Fibroblast of pulmonary artery (primary cell): ENCODE data around the gene SMARCD2.

ENCODE experiments used
- DNase-seq: peaks from one replicate; pipeline ENCODE4 v3.0.0-alpha.2; 2010; ENCODE audit warnings: low read depth
- H3K4me3 ChIP-seq: replicated peaks from 2 replicates; pipeline ENCODE4 v1.5.1; 2011; ENCODE audit warnings: low read depth, mild to moderate bottlenecking, control low read depth, low read length, moderate library complexity
- CTCF ChIP-seq: IDR thresholded peaks from 2 replicates; pipeline ENCODE4 v1.5.1; 2011; ENCODE audit warnings: mild to moderate bottlenecking, control low read depth, low read length, inconsistent platforms; ENCODE audit errors: missing control alignments

SMARCD2 gene

GRCh38 chr17:63853260-63853659 is 10.8 kb upstream of the SMARCD2 start:
- H3K4me3 ChIP-seq: no peak overlapping the region
- TF ChIP-seq CTCF: no peak
- no peak for DNase-seq

GRCh38 chr17:63850401-63850800 is 7.9 kb upstream of the SMARCD2 start:
- no peak for TF ChIP-seq CTCF
- DNase-seq: no peak
- H3K4me3 ChIP-seq: no peak overlapping the region

GRCh38 chr17:63848834-63849689 is 6.6 kb upstream of the SMARCD2 start:
- peak; percentile 46 for TF ChIP-seq CTCF
- H3K4me3 ChIP-seq: peak overlapping the region; percentile 39
- peak; percentile 95 for DNase-seq

GRCh38 chr17:63847525-63848249 is 5.2 kb upstream of the SMARCD2 start:
- H3K4me3 ChIP-seq: no peak overlapping the region
- TF ChIP-seq CTCF: no peak
- no peak for DNase-seq

GRCh38 chr17:63845509-63845908 is 3.0 kb upstream of the SMARCD2 start:
- no peak for DNase-seq
- no peak for TF ChIP-seq CTCF
- no peak overlapping the region for H3K4me3 ChIP-seq

GRCh38 chr17:63843910-63844677 is 1.6 kb upstream of the SMARCD2 start:
- H3K4me3 ChIP-seq: peak overlapping the region; percentile 92
- DNase-seq: peak; percentile 14
- TF ChIP-seq CTCF: no peak

- peak overlapping the region; percentile 92 for H3K4me3 ChIP-seq
- DNase-seq: peak; percentile 93
Measured at GRCh38 chr17:63843387-63843888, 953 bp upstream of the SMARCD2 start.
